OCI-LY7 (cell line): ENCODE measurements around the gene HDHD5. TPM values are rescaled to one million over a fixed set of nuclear protein-coding genes. Genes with fewer than 3 reads are reported as not detected.

Experiments used
- BruUV-seq: library from RNA; stranded (reverse); fragments of 400-500 nt; replicated peaks from 2 replicates; lab custom pipeline; 2021; lab: Mats Ljungman, UMichigan
- CTCF ChIA-PET: fragments of 300-600 bp; sonication (Branson Sonifier 250); formaldehyde crosslinking; loops from one replicate; lab custom pipeline; 2022; ENCODE audit warnings: antibody characterized with exemption; ENCODE audit not compliant: unreplicated experiment; lab: Charles Lee
- POLR2A ChIA-PET: fragments of 300-600 bp; sonication (Branson Sonifier 250); formaldehyde crosslinking; loops from one replicate; lab custom pipeline; 2022; ENCODE audit warnings: antibody characterized with exemption; lab: Charles Lee
- DNase-seq: peaks from one replicate; pipeline ENCODE4 v3.0.0-alpha.2; 2015; ENCODE audit warnings: low spot score
- H2AFZ ChIP-seq: fragments of 200-600 bp; sonication (generic), shearing (Covaris generic); 2 replicates; pipeline ENCODE4 v1.6.1; 2014; ENCODE audit warnings: mild to moderate bottlenecking, antibody characterized with exemption, low read length, moderate library complexity
- H3K27ac ChIP-seq: fragments of 200-600 bp; sonication (generic); 2 replicates; pipeline ENCODE4 v1.5.1; 2014; ENCODE audit warnings: mixed run types, low read depth, mild to moderate bottlenecking, moderate library complexity, low read length, inconsistent platforms; ENCODE audit not compliant: poor library complexity, severe bottlenecking
- H3K36me3 ChIP-seq: fragments of 200-600 bp; sonication (generic); 2 replicates; pipeline ENCODE4 v1.6.1; 2014; ENCODE audit warnings: mild to moderate bottlenecking, antibody characterized with exemption, low read length, moderate library complexity, mixed read lengths; ENCODE audit not compliant: insufficient read depth
- H3K4me1 ChIP-seq: fragments of 200-600 bp; sonication (generic); 2 replicates; pipeline ENCODE4 v1.5.1; 2014; ENCODE audit warnings: mild to moderate bottlenecking, low read length; ENCODE audit not compliant: insufficient read depth, poor library complexity, severe bottlenecking
- H3K4me2 ChIP-seq: fragments of 200-600 bp; sonication (generic); 2 replicates; pipeline ENCODE4 v1.6.1; 2014; ENCODE audit warnings: mild to moderate bottlenecking, low read length
- H3K4me3 ChIP-seq: fragments of 200-600 bp; sonication (generic); 2 replicates; pipeline ENCODE4 v1.5.1; 2014; ENCODE audit warnings: mild to moderate bottlenecking, low read depth, low read length; ENCODE audit not compliant: poor library complexity, severe bottlenecking
- H3K79me2 ChIP-seq: fragments of 200-600 bp; sonication (generic); 2 replicates; pipeline ENCODE4 v1.6.1; 2016; ENCODE audit warnings: low read depth, mild to moderate bottlenecking, low read length, moderate library complexity, mixed read lengths; ENCODE audit not compliant: insufficient read depth
- H3K9me2 ChIP-seq: fragments of 200-600 bp; sonication (generic); 2 replicates; pipeline ENCODE4 v1.6.1; 2016; ENCODE audit warnings: mild to moderate bottlenecking, low read length, mixed read lengths; ENCODE audit not compliant: insufficient read depth
- H3K9me3 ChIP-seq: fragments of 200-600 bp; sonication (generic); 2 replicates; pipeline ENCODE4 v1.6.1; 2014; ENCODE audit warnings: mild to moderate bottlenecking, mixed run types, low read length, mixed read lengths
- H4K20me1 ChIP-seq: fragments of 200-600 bp; sonication (generic); 2 replicates; pipeline ENCODE4 v1.6.1; 2014; ENCODE audit warnings: mild to moderate bottlenecking, antibody characterized with exemption, low read length, moderate library complexity, mixed read lengths; ENCODE audit not compliant: insufficient read depth
- CTCF ChIP-seq: fragments of 200-600 bp; sonication (generic); conservative IDR thresholded peaks from 2 replicates; pipeline ENCODE4 v1.5.1; 2014; ENCODE audit warnings: mild to moderate bottlenecking, antibody characterized with exemption, low read length, moderate library complexity, mixed read lengths
- EZH2phosphoT487 ChIP-seq: fragments of 200-600 bp; sonication (generic); IDR thresholded peaks from 2 replicates; pipeline ENCODE4 v1.6.1; 2018; ENCODE audit warnings: low read depth, borderline replicate concordance, mild to moderate bottlenecking, mixed run types, antibody characterized with exemption, low read length, moderate library complexity, mixed read lengths
- intact Hi-C: fragments of 100-400 bp; cut with micrococcal nuclease; formaldehyde crosslinking; loops from one replicate; pipeline ENCODE4 v1.10.0; 2022; ENCODE audit not compliant: unreplicated experiment
- total RNA-seq, 2 experiments: library from RNA; depleted of rRNA in 1 of 2; stranded (reverse); fragments of >200 nt in 1 of 2; shearing (Covaris generic) in 1 of 2; gene quantifications; 2 replicates each; pipeline ENCODE4 v1.2.3, GENCODE V29; 2014 to 2022

The HDHD5 gene
- total RNA-seq, 2 experiments from 2014 or later, result 77.4 to 84.6 TPM

DNA sequence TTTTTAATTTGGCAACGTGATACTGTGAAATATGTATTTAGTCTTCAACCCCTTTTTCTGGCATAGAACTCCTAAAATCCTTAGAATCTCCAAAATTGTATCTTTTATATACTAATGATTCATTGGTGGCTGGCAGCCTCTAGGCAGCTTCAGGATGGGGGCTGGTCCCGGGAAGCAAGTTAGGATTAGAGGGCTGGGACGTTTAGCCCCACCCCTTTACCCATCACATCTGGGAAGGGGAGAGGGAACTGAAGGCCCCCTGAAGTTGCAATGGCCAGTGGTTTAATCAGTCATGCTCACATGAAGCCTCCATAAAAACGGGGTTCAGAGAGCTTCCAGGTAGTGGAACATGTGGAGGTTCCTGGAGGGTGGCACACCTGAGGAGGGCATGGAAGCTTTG is 67.2 kb downstream of the HDHD5 start:
- no peak for DNase-seq
- BruUV-seq, result no TSS peak
- TF ChIP-seq EZH2phosphoT487, result no peak
- TF ChIP-seq CTCF, result no peak
- Histone ChIP-seq H3K9me2 (no peaks in the 10 kb centered on the region), H3K9me3 (no peaks in the 10 kb centered on the region), H3K36me3 (no peaks in the 10 kb centered on the region), H3K4me1 (peaks cover 29% of the 10 kb centered on the region), H2AFZ (no peak overlapping the region), H4K20me1 (peaks cover 11% of the 10 kb centered on the region), H3K27ac (no peak overlapping the region), H3K4me2 (no peak overlapping the region), H3K79me2 (no peaks in the 10 kb centered on the region), H3K4me3 (no peak overlapping the region)
- ChIA-PET POLR2A (no interaction called here), CTCF (no interaction called here)
- intact Hi-C loops, result no loop called here

GRCh38 chr22:17090550-17090949 is 68.5 kb downstream of the HDHD5 start:
- Histone ChIP-seq H3K9me2 (no peaks in the 10 kb centered on the region), H3K79me2 (no peaks in the 10 kb centered on the region), H3K27ac (no peak overlapping the region), H3K9me3 (no peaks in the 10 kb centered on the region), H4K20me1 (peaks cover 11% of the 10 kb centered on the region), H3K4me3 (no peak overlapping the region), H2AFZ (no peak overlapping the region), H3K4me2 (no peak overlapping the region), H3K36me3 (no peaks in the 10 kb centered on the region), H3K4me1 (peaks cover 40% of the 10 kb centered on the region)
- POLR2A ChIA-PET, result no interaction called here
- intact Hi-C loops, result no loop called here
- no TSS peak for BruUV-seq
- TF ChIP-seq EZH2phosphoT487, result no peak
- no peak for TF ChIP-seq CTCF
- no peak for DNase-seq
- CTCF ChIA-PET, result no interaction called here

Other genes starting within 250 kb of the HDHD5 start
- gene GAB4, start 151.1 kb downstream of the HDHD5 start, total RNA-seq (2014; rRNA removed; shearing (Covaris generic)), result not detected in 2 replicates
- gene GAB4, start 151.1 kb downstream of the HDHD5 start, total RNA-seq (2022), result not detected in 2 replicates
- 5.5 and 7.8 TPM in 2 replicates for gene IL17RA, start 74.3 kb downstream of the HDHD5 start, total RNA-seq (2014; rRNA removed; shearing (Covaris generic))
- 10.9 and 12.5 TPM in 2 replicates for gene IL17RA, start 74.3 kb downstream of the HDHD5 start, total RNA-seq (2022)
- 0.32 and 0.33 TPM in 2 replicates for gene TMEM121B, start 37.9 kb downstream of the HDHD5 start, total RNA-seq (2014; rRNA removed; shearing (Covaris generic))
- gene TMEM121B, start 37.9 kb downstream of the HDHD5 start, total RNA-seq (2022), result 0.09 and 0.15 TPM in 2 replicates
- 16.5 and 19.6 TPM in 2 replicates for gene ADA2, start 60.2 kb upstream of the HDHD5 start, total RNA-seq (2014; rRNA removed; shearing (Covaris generic))
- gene ADA2, start 60.2 kb upstream of the HDHD5 start, total RNA-seq (2022), result 42.8 and 49.5 TPM in 2 replicates
- gene CECR2, start 210.2 kb upstream of the HDHD5 start, total RNA-seq (2014; rRNA removed; shearing (Covaris generic)), result 0.09 TPM in 1 of 2 replicates, not detected in the other
- gene CECR2, start 210.2 kb upstream of the HDHD5 start, total RNA-seq (2022), result 0.53 and 0.63 TPM in 2 replicates